Left colon (tissue), 2 donors: ENCODE results near the gene PTH. TPM values are rescaled to one million over a fixed set of nuclear protein-coding genes. Genes with fewer than 3 reads are reported as not detected.
A peak's percentile ranks its signal among the peaks of the same experiment; 100 is the strongest.

ENCODE experiments used
- ATAC-seq: fragments of 200-7000 bp; cut with Tn5 transposase; one replicate; pipeline ENCODE4 v1.9.1; 2020; ENCODE audit warnings: mild to moderate bottlenecking, moderate library complexity
- DNase-seq, 2 donors: peaks; one replicate each; pipeline ENCODE4 v3.0.0-alpha.2; 2020
- intact Hi-C, 2 donors: fragments of 100-400 bp; cut with DNase I in 1 of 2; cut with micrococcal nuclease in 1 of 2; formaldehyde crosslinking; loops; one replicate each; pipeline versions ENCODE4 v1.11.2 to v1.14.0; 2022; cut with DNase I, micrococcal nuclease
- long read RNA-seq: library from polyadenylated mRNA; unstranded; transcript quantifications from one replicate; pipeline ENCODE4 v2.0.0, GENCODE V29; 2021
- total RNA-seq, 2 donors: library from RNA; stranded (reverse); fragmentation: NEBNext Ultra II Directional; extraction: Animal tissue kit (Norgen Biotek cat#: 25700); gene quantifications; one replicate each; pipeline ENCODE4 v1.2.1, GENCODE V29; 2021
- donor health status: DM: no; HTN: no; CAD: no.
- donor health status: DM: yes; HTN: yes; CAD: no.

PTH gene
- total RNA-seq = not detected
- long read RNA-seq = 0 reads

DNA sequence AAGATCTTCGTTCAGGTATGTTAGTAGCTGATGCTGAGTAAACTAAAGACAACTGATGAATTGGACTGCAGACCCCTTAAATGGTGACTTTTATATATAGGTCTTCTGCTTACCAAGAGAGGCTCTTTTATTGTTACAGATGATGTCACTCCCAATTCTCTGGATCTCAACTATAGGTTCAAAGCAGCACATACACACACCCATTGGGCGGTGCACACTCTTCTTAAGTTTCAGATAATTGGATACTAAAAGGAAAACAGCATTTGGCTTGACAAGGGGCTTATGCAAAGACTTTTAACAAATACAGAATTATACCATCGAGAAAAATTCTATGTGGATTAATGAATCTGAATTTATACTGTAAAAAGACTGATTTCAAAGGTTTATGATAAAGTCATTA is at the start of gene PTH:
Gene PTH, minus strand, starts transcription at position 69 of the 400 bp plus-strand sequence. CDS start 3,142 bp downstream, outside the sequence.
- ATAC-seq = no peak
- intact Hi-C loops = no loop called here
- DNase-seq = no peak

- DNase-seq (no peak), ATAC-seq (no peak)
- intact Hi-C loops = no loop called here
Measured at GRCh38 chr11:13538044-13538443, 42.2 kb upstream of the PTH start.

GRCh38 chr11:13535819-13536218 is 40.0 kb upstream of the PTH start:
- intact Hi-C loops = no loop called here

GRCh38 chr11:13534358-13534757 is 38.6 kb upstream of the PTH start:
- DNase-seq = no peak
- no peak for ATAC-seq
- intact Hi-C loops = no loop called here

More at GRCh38 chr11:13535819-13536218, 40.0 kb upstream of the PTH start:
- ATAC-seq = no peak
- no peak for DNase-seq

DNA sequence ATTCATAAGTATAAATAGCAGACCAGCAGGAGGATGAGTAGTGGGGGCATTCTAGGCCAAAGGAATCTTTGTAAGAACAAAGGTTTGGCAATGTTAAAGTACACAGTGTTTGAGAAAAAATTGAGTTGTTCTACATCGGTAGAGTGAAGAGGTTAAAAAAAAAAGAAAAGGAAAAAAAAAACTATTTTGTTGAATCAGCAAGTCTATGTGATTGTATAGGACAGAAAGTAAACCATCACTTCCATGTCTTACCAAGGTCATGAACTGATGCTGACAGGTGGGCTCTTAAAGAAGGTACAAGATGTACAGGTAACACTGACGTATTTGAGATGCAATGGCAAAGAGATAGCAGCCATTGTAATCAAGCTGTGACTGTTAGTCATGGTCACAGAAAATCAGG is 29.5 kb upstream of the PTH start:
- no peak for DNase-seq
- ATAC-seq = no peak
- intact Hi-C loops = no loop called here

- DNase-seq (no peak), ATAC-seq (peak; percentile 92)
- intact Hi-C loops = no loop called here
Measured at GRCh38 chr11:13503393-13503792, 7.6 kb upstream of the PTH start.

- ATAC-seq (peak; percentile 64), DNase-seq (no peak)
- intact Hi-C loops = no loop called here
Measured at GRCh38 chr11:13502492-13502891, 6.7 kb upstream of the PTH start.

DNA sequence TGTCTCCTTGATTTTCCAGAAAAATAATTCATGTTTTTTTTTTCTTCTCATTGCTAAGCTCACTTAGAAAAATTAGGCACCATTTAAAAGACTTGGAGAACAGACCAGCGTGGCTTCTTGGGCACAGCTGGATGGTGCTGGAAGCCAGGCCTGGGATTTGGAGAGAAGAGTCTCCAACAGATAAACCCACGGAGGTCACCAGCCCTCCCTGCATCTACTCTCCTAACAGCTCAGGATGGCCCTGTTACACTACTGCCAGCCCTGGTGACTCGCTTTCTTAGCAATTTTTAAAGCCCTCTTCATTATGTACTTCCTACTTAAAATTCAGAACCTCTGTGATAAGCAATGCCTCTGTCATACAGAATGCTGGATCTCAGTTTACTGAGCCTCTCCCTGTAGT is 1.7 kb downstream of the PTH start:
- ATAC-seq (no peak), DNase-seq (no peak)
- intact Hi-C loops = no loop called here

- intact Hi-C loops = no loop called here
- ATAC-seq = peak; percentile 64
- no peak for DNase-seq
Measured at GRCh38 chr11:13487661-13488030, 8.2 kb downstream of the PTH start.

DNA sequence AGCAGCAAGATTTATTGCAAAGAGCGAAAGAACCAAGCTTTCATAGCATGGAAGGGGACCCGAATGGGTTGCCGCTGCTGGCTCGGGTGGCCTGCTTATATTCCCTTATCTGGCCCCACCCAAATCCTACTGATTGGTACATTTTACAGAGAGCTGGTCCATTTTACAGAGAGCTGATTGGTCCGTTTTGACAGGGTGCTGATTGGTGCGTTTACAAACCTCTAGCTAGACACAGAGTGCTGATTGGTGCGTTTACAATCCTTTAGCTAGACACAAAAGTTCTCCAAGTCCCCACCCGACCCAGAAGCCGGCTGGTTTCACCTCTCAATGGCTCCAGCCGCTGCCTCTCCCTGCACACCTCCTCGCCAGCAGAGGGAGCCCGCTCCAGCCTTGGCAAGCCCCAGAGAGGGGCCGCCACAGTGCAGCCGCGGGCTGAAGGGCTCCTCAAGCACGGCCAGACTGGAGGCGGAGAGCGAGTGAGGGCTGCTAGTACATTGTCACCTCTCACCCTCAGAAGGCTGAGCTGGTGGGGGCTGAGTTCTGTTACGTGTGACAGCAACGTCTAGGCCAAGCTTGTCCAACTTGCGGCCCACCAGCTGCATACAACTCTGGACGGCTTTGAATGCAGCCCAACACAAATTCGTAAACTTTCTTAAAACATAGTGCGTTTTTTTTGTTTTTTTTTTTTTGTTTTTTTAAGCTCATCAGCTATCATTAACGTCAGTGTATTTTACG is 8.7 kb downstream of the PTH start:
- intact Hi-C loops = no loop called here
- peak; percentile 67 for ATAC-seq
- DNase-seq = peak in 1 of 2 donors; percentile 68

- ATAC-seq (peak; percentile 58), DNase-seq (peak in 1 of 2 donors; percentile 29)
- intact Hi-C loops = no loop called here
Measured at GRCh38 chr11:13480198-13480597, 15.6 kb downstream of the PTH start.

GRCh38 chr11:13479688-13480087 is 16.1 kb downstream of the PTH start:
- DNase-seq = no peak
- no peak for ATAC-seq
- intact Hi-C loops = no loop called here

GRCh38 chr11:13475091-13475490 is 20.7 kb downstream of the PTH start:
- DNase-seq (no peak), ATAC-seq (no peak)
- intact Hi-C loops = no loop called here

DNA sequence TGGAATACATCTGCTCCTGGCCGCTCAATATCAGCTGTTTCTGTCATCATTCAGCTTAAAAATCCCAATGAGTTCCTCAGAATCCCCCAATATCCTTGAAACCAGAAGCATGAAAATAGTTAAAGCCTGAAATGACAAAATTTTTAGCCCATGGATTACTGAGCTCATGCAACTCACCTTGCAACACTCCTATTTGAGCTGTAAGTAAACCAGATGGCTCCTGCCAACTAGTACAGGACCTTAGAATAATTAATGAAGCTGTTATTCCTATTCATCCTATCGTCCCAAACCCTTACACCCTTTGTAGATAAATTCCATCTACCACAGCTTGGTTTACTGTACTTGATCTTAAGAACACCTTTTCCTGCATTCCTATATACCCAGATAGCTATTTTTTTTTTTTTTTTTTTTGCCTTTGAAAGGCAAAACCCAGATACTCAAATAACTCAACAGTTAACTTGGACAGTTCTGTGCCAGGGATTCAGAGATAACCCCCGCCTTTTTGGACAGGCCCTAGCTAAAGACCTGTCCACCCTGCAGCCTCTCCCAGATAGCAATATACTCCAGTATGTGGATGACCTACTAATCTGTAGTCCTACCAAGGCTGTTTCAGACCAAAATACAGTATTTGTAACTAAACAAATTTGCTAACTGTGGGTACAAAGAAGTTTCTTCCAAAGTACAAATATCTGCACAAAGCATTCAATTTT is 22.6 kb downstream of the PTH start:
- intact Hi-C loops = no loop called here
- no peak for DNase-seq
- no peak for ATAC-seq

GRCh38 chr11:13468750-13469149 is 27.0 kb downstream of the PTH start:
- no peak for DNase-seq
- intact Hi-C loops = no loop called here
- ATAC-seq = no peak

- intact Hi-C loops = no loop called here
- DNase-seq = no peak
- ATAC-seq = no peak
Measured at GRCh38 chr11:13465909-13466371, 29.9 kb downstream of the PTH start.

DNA sequence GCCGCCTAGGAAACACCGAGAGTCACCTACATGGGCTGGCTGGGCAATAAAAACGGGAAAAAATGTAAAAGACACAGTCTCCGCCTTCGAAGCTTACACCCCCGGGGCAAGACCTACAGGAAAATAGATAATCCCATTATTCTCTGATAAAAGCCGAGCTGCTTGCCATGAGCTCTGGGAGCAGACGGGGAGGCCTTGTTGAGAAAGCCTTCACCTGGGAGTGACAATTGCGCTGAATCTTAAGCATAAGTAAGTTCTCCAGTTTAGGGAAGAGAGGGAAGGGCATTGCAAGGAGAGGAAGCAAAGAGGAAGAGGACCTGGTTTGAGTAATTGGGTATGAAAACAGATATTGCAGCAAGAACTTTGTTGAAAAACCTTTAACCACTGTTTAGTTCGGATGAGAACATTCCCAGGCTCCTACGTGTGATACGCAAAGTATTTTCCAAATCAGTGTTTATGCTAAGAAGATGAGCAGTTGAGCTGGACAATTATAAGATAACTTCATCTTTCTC is 32.0 kb downstream of the PTH start:
- intact Hi-C loops = no loop called here
- peak; percentile 25 for ATAC-seq
- no peak for DNase-seq

GRCh38 chr11:13462901-13463778 is 32.7 kb downstream of the PTH start, which contains the start of gene BTBD10:
Gene BTBD10, minus strand, starts transcription at chr11:13463222. Its CDS starts 18,098 bp downstream, at chr11:13445124.
- intact Hi-C loops = no loop called here
- ATAC-seq = peak; percentile 94
- peak; percentile 96 for DNase-seq

- DNase-seq = peak; percentile 78 to 84
- intact Hi-C loops = no loop called here
- peak; percentile 60 for ATAC-seq
Measured at GRCh38 chr11:13462311-13462900, 33.4 kb downstream of the PTH start.
